DMS 273 (cell line): Measurements from ENCODE around the gene COL26A1.

Experiments
- DNase-seq: peaks from one replicate; lab custom pipeline; 2025; ENCODE audit not compliant: unreplicated experiment; lab: John Stamatoyannopoulos, UW

The COL26A1 gene

GRCh38 chr7:101370836-101371235 lies 8.2 kb downstream of the COL26A1 start:
- no peak for DNase-seq

GRCh38 chr7:101373812-101374614 lies 11.3 kb downstream of the COL26A1 start:
- DNase-seq: peak; percentile 59

GRCh38 chr7:101374990-101375389 lies 12.3 kb downstream of the COL26A1 start:
- no peak for DNase-seq

GRCh38 chr7:101376601-101377000 lies 13.9 kb downstream of the COL26A1 start:
- no peak for DNase-seq

GRCh38 chr7:101377189-101377736 lies 14.6 kb downstream of the COL26A1 start:
- no peak for DNase-seq

- DNase-seq: no peak
These were observed 16.1 kb downstream of the COL26A1 start for GRCh38 chr7:101378751-101379174.

- DNase-seq: no peak
These were observed 16.6 kb downstream of the COL26A1 start for GRCh38 chr7:101379302-101379701.

- DNase-seq: no peak
These were observed 19.0 kb downstream of the COL26A1 start for GRCh38 chr7:101381549-101382111.

GRCh38 chr7:101382937-101383336 lies 20.3 kb downstream of the COL26A1 start:
- DNase-seq: no peak

- no peak for DNase-seq
These were observed 23.5 kb downstream of the COL26A1 start for GRCh38 chr7:101386177-101386557.

GRCh38 chr7:101386558-101387231 lies 24.0 kb downstream of the COL26A1 start:
- peak; percentile 98 for DNase-seq

GRCh38 chr7:101390901-101391301 lies 28.2 kb downstream of the COL26A1 start:
- DNase-seq: peak; percentile 91

GRCh38 chr7:101391991-101392390 lies 29.3 kb downstream of the COL26A1 start:
- DNase-seq: no peak

- DNase-seq: no peak
These were observed 31.2 kb downstream of the COL26A1 start for GRCh38 chr7:101393865-101394264.

- no peak for DNase-seq
These were observed 32.7 kb downstream of the COL26A1 start for GRCh38 chr7:101395376-101395775.

- no peak for DNase-seq
These were observed 34.6 kb downstream of the COL26A1 start for GRCh38 chr7:101397243-101397642.

GRCh38 chr7:101397770-101398324 lies 35.2 kb downstream of the COL26A1 start:
- DNase-seq: no peak

GRCh38 chr7:101398396-101399289 lies 36.0 kb downstream of the COL26A1 start:
- no peak for DNase-seq

- DNase-seq: peak; percentile 34
These were observed 37.1 kb downstream of the COL26A1 start for GRCh38 chr7:101399759-101400158.

- no peak for DNase-seq
These were observed 38.1 kb downstream of the COL26A1 start for GRCh38 chr7:101400751-101401150.
